ENCODE measurements around the gene TBXAS1. TPM values are rescaled to one million over a fixed set of nuclear protein-coding genes. Genes with fewer than 3 reads are reported as not detected.

The TBXAS1 gene
- total and polyA plus RNA-seq, 4 donors = 19.6 to 126 (median 55.2) TPM

DNA sequence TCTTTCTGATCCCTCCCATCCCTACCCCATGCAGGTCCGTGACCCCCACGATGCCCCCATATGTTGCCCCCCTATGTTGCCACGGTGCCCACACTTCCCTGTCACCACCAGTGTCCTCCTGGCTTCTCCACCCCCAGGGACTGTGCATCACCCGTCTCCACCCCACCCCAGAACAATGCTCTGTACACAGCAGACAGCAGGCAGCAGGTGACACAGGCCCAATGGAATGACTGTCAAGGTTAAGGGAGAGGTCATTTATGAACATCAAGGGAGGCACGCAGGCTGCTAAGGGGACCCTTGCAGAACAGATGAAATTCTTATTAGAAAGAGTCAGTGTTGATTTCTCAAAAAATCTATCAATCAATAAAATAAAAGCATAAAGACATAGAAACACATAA is 162.2 kb downstream of the TBXAS1 start:
- H3K36me3 ChIP-seq (ENCODE audit: control insufficient read depth in 4 of 4, insufficient read depth in 4 of 4, low read length in 4 of 4) = no peaks in the 10 kb centered on the region
- H3K9ac ChIP-seq (ENCODE audit: insufficient read depth in 1 of 2, low read length in 2 of 2) = no peak overlapping the region
- H3K9me3 ChIP-seq (ENCODE audit: control insufficient read depth in 4 of 4, insufficient read depth in 3 of 4, low read length in 3 of 4) = no peaks in the 10 kb centered on the region
- DNase-seq (no peak), ATAC-seq (ENCODE audit: insufficient read depth, low FRiP score) (no peak)
- no peaks in the 10 kb centered on the region for H3K27me3 ChIP-seq (ENCODE audit: control insufficient read depth in 3 of 3, insufficient read depth in 3 of 3, low read length in 2 of 3)
- H3K4me1 ChIP-seq (ENCODE audit: control insufficient read depth in 5 of 5, insufficient read depth in 5 of 5, low read length in 5 of 5) = peaks cover 0 to 30% (median 8%) of the 10 kb centered on the region in 5 donors
- no peak overlapping the region for H3K4me3 ChIP-seq
- TF ChIP-seq CTCF (IDR thresholded peaks at IDR 0.05; ENCODE audit: control extremely low read depth, extremely low read depth) = no peak
- H3K27ac ChIP-seq (ENCODE audit: low read depth in 1 of 2, low read length in 1 of 2) = no peak overlapping the region
- WGBS, 2 donors = 88 to 95% methylated on average over 5 of the region's 5 CpGs

DNA sequence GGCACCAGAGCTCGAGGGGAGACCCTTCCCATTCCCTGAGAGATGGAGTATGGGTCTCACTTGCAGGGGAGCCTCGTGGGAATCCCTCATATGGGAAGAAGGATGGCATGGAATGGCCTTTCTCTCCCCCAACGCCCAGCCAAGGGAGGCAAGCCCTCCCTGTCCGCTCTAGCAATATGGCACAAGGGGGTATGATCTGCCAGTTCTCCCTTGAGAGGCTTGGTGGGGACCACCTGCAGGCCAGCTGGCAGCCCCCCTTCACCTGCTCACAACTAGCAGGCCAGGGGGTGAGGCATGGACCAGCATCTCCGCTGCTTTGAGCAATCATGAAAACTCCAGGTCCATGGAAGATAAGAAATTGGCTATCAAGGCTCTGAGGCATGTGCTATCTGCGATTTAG is 162.8 kb downstream of the TBXAS1 start:
- Histone ChIP-seq H3K27ac (ENCODE audit: low read depth in 1 of 2, low read length in 1 of 2) (no peak overlapping the region), H3K9ac (ENCODE audit: insufficient read depth in 1 of 2, low read length in 2 of 2) (no peak overlapping the region), H3K36me3 (ENCODE audit: control insufficient read depth in 4 of 4, insufficient read depth in 4 of 4, low read length in 4 of 4) (no peaks in the 10 kb centered on the region), H3K9me3 (ENCODE audit: control insufficient read depth in 4 of 4, insufficient read depth in 3 of 4, low read length in 3 of 4) (no peaks in the 10 kb centered on the region), H3K4me3 (no peak overlapping the region), H3K27me3 (ENCODE audit: control insufficient read depth in 3 of 3, insufficient read depth in 3 of 3, low read length in 2 of 3) (no peaks in the 10 kb centered on the region), H3K4me1 (ENCODE audit: control insufficient read depth in 5 of 5, insufficient read depth in 5 of 5, low read length in 5 of 5) (peaks cover 0 to 33% (median 8%) of the 10 kb centered on the region in 5 donors)
- TF ChIP-seq CTCF (IDR thresholded peaks at IDR 0.05; ENCODE audit: control extremely low read depth, extremely low read depth) = no peak
- DNase-seq (no peak), ATAC-seq (ENCODE audit: insufficient read depth, low FRiP score) (no peak)
- WGBS, 2 donors = 89 to 96% methylated on average over 6 of the region's 6 CpGs

GRCh38 chr7:139992353-139993044 is 163.4 kb downstream of the TBXAS1 start:
- ATAC-seq (ENCODE audit: insufficient read depth, low FRiP score) (no peak), DNase-seq (no peak)
- Histone ChIP-seq H3K9me3 (ENCODE audit: control insufficient read depth in 4 of 4, insufficient read depth in 3 of 4, low read length in 3 of 4) (no peaks in the 10 kb centered on the region), H3K4me1 (ENCODE audit: control insufficient read depth in 5 of 5, insufficient read depth in 5 of 5, low read length in 5 of 5) (peaks cover 0 to 37% (median 8%) of the 10 kb centered on the region in 5 donors), H3K27ac (ENCODE audit: low read depth in 1 of 2, low read length in 1 of 2) (no peak overlapping the region), H3K27me3 (ENCODE audit: control insufficient read depth in 3 of 3, insufficient read depth in 3 of 3, low read length in 2 of 3) (no peaks in the 10 kb centered on the region), H3K9ac (ENCODE audit: insufficient read depth in 1 of 2, low read length in 2 of 2) (no peak overlapping the region), H3K4me3 (no peak overlapping the region), H3K36me3 (ENCODE audit: control insufficient read depth in 4 of 4, insufficient read depth in 4 of 4, low read length in 4 of 4) (no peaks in the 10 kb centered on the region)
- no peak for TF ChIP-seq CTCF (IDR thresholded peaks at IDR 0.05; ENCODE audit: control extremely low read depth, extremely low read depth)
- 72 to 83% methylated on average over 14 of the region's 14 CpGs for WGBS, 2 donors

GRCh38 chr7:139993169-139993568 is 164.1 kb downstream of the TBXAS1 start:
- 82 to 90% methylated on average over 8 of the region's 8 CpGs for WGBS, 2 donors
- no peaks in the 10 kb centered on the region for H3K36me3 ChIP-seq (ENCODE audit: control insufficient read depth in 4 of 4, insufficient read depth in 4 of 4, low read length in 4 of 4)
- ATAC-seq (ENCODE audit: insufficient read depth, low FRiP score) = no peak
- no peaks in the 10 kb centered on the region for H3K27me3 ChIP-seq (ENCODE audit: control insufficient read depth in 3 of 3, insufficient read depth in 3 of 3, low read length in 2 of 3)
- TF ChIP-seq CTCF (IDR thresholded peaks at IDR 0.05; ENCODE audit: control extremely low read depth, extremely low read depth) = no peak
- no peak for DNase-seq
- H3K4me3 ChIP-seq = no peak overlapping the region
- H3K27ac ChIP-seq (ENCODE audit: low read depth in 1 of 2, low read length in 1 of 2) = no peak overlapping the region
- no peak overlapping the region for H3K9ac ChIP-seq (ENCODE audit: insufficient read depth in 1 of 2, low read length in 2 of 2)
- peaks cover 0 to 37% (median 8%) of the 10 kb centered on the region in 5 donors for H3K4me1 ChIP-seq (ENCODE audit: control insufficient read depth in 5 of 5, insufficient read depth in 5 of 5, low read length in 5 of 5)
- no peaks in the 10 kb centered on the region for H3K9me3 ChIP-seq (ENCODE audit: control insufficient read depth in 4 of 4, insufficient read depth in 3 of 4, low read length in 3 of 4)
